Putamen (tissue), 1 donor: ENCODE data around the gene SUN2.

ENCODE experiments used
- DNase-seq: peaks from one replicate; pipeline ENCODE4 v3.0.0-alpha.2; 2016; ENCODE audit warnings: low spot score

Gene SUN2

GRCh38 chr22:38735126-38735464, 20.7 kb downstream of the SUN2 start:
- DNase-seq = no peak

- DNase-seq = no peak
Observed at GRCh38 chr22:38734421-38735100, 21.2 kb downstream of the SUN2 start.

- peak; percentile 96 for DNase-seq
Observed at GRCh38 chr22:38733724-38734381, 21.9 kb downstream of the SUN2 start.

GRCh38 chr22:38733329-38733723, 22.5 kb downstream of the SUN2 start:
- DNase-seq = peak; percentile 60

GRCh38 chr22:38732251-38732815, 23.5 kb downstream of the SUN2 start:
- no peak for DNase-seq

- no peak for DNase-seq
Observed at GRCh38 chr22:38731703-38732161, 24.1 kb downstream of the SUN2 start.

- DNase-seq = no peak
Observed at GRCh38 chr22:38730411-38730871, 25.4 kb downstream of the SUN2 start.

GRCh38 chr22:38729946-38730345, 25.9 kb downstream of the SUN2 start:
- no peak for DNase-seq

GRCh38 chr22:38728871-38729796, 26.7 kb downstream of the SUN2 start:
- DNase-seq = no peak

GRCh38 chr22:38727530-38728451, 28.0 kb downstream of the SUN2 start:
- DNase-seq = no peak

- DNase-seq = no peak
Observed at GRCh38 chr22:38727123-38727522, 28.7 kb downstream of the SUN2 start.

GRCh38 chr22:38725900-38726655, 29.7 kb downstream of the SUN2 start:
- DNase-seq = no peak

GRCh38 chr22:38724926-38725571, 30.7 kb downstream of the SUN2 start:
- peak; percentile 83 for DNase-seq

GRCh38 chr22:38724176-38724575, 31.6 kb downstream of the SUN2 start:
- no peak for DNase-seq

GRCh38 chr22:38721551-38721950, 34.2 kb downstream of the SUN2 start:
- no peak for DNase-seq

- no peak for DNase-seq
Observed at GRCh38 chr22:38720350-38720749, 35.4 kb downstream of the SUN2 start.

GRCh38 chr22:38719196-38719595, 36.6 kb downstream of the SUN2 start:
- DNase-seq = no peak

- no peak for DNase-seq
Observed at GRCh38 chr22:38718414-38718813, 37.4 kb downstream of the SUN2 start.

- DNase-seq = no peak
Observed at GRCh38 chr22:38717244-38717643, 38.6 kb downstream of the SUN2 start.

GRCh38 chr22:38716826-38717225, 39.0 kb downstream of the SUN2 start:
- DNase-seq = no peak
